Frontal cortex (tissue), 4 donors: ENCODE data around the gene CDYL. TPM values are rescaled to one million over a fixed set of nuclear protein-coding genes. Genes with fewer than 3 reads are reported as not detected.

Experiments
- DNase-seq, 2 donors: peaks; one replicate each; pipeline ENCODE4 v3.0.0; 2012; ENCODE audit warnings: low spot score in 2 of 2
- FAIRE-seq: peaks from 2 replicates; lab custom pipeline; 2012; peaks lifted over from hg19 to GRCh38; lab: Jason Lieb, UNC
- total RNA-seq: library from RNA; depleted of rRNA; stranded (reverse); fragments of >200 nt; gene quantifications from one replicate; pipeline ENCODE4 v1.2.3, GENCODE V29; 2014
- donor health status: control.
- donor health status: control.
- donor health status: control.

CDYL gene
- total RNA-seq, 1 donor from 2014 or later = 24.1 TPM

GRCh38 chr6:4947716-4948115, 171.5 kb downstream of the CDYL start:
- DNase-seq (no peak), FAIRE-seq (no peak)

- FAIRE-seq (no peak), DNase-seq (no peak)
These were observed 172.7 kb downstream of the CDYL start for GRCh38 chr6:4948781-4949450.

- DNase-seq (no peak), FAIRE-seq (no peak)
These were observed 173.9 kb downstream of the CDYL start for GRCh38 chr6:4950076-4950475.

- DNase-seq (no peak), FAIRE-seq (no peak)
These were observed 174.8 kb downstream of the CDYL start for GRCh38 chr6:4950836-4951533.

GRCh38 chr6:4953440-4953839, 177.2 kb downstream of the CDYL start:
- no peak for DNase-seq
- FAIRE-seq = no peak

GRCh38 chr6:4956625-4957024, 180.4 kb downstream of the CDYL start:
- no peak for DNase-seq
- no peak for FAIRE-seq

GRCh38 chr6:4957521-4958231, 181.5 kb downstream of the CDYL start:
- FAIRE-seq (no peak), DNase-seq (no peak)

- FAIRE-seq = no peak
- DNase-seq = no peak
These were observed 182.4 kb downstream of the CDYL start for GRCh38 chr6:4958624-4959023.

GRCh38 chr6:4961322-4962168, 185.3 kb downstream of the CDYL start:
- FAIRE-seq (no peak), DNase-seq (no peak)

- DNase-seq (no peak), FAIRE-seq (no peak)
These were observed 186.7 kb downstream of the CDYL start for GRCh38 chr6:4962905-4963304.

GRCh38 chr6:4964675-4965561, 188.7 kb downstream of the CDYL start:
- no peak for DNase-seq
- no peak for FAIRE-seq

GRCh38 chr6:4965562-4966389, 189.6 kb downstream of the CDYL start:
- DNase-seq (no peak), FAIRE-seq (no peak)

GRCh38 chr6:4967301-4968030, 191.3 kb downstream of the CDYL start:
- no peak for FAIRE-seq

GRCh38 chr6:4969609-4970285, 193.5 kb downstream of the CDYL start:
- FAIRE-seq (no peak), DNase-seq (no peak)

More at GRCh38 chr6:4967301-4968030, 191.3 kb downstream of the CDYL start:
- DNase-seq = no peak

GRCh38 chr6:4970739-4971395, 194.7 kb downstream of the CDYL start:
- FAIRE-seq (no peak), DNase-seq (no peak)

- DNase-seq = no peak
- FAIRE-seq = no peak
These were observed 195.6 kb downstream of the CDYL start for GRCh38 chr6:4971851-4972250.

GRCh38 chr6:4972438-4972837, 196.2 kb downstream of the CDYL start:
- FAIRE-seq (no peak), DNase-seq (no peak)
